H9 (cell line): Measurements from ENCODE around the gene MTX1. TPM values are rescaled to one million over a fixed set of nuclear protein-coding genes. Genes with fewer than 3 reads are reported as not detected.

Source experiments
- DNase-seq: peaks from one replicate; pipeline ENCODE4 v3.0.0-alpha.2; 2017
- H2AFZ ChIP-seq: one replicate; pipeline ENCODE4 v1.6.1; 2013; ENCODE audit warnings: mild to moderate bottlenecking, low read length, control low read depth, moderate library complexity
- H2AK5ac ChIP-seq: 2 replicates; pipeline ENCODE4 v1.6.1; 2013; ENCODE audit warnings: low read length, control low read depth, mixed read lengths; ENCODE audit not compliant: insufficient read length
- H2BK120ac ChIP-seq: one replicate; pipeline ENCODE4 v1.6.1; 2013; ENCODE audit warnings: low read depth, mild to moderate bottlenecking, low read length, control low read depth, inconsistent platforms; ENCODE audit not compliant: poor library complexity, severe bottlenecking
- H2BK12ac ChIP-seq: 2 replicates; pipeline ENCODE4 v1.6.1; 2013; ENCODE audit warnings: low read length, control low read depth, mixed read lengths, low read depth; ENCODE audit not compliant: insufficient read length
- H2BK15ac ChIP-seq: 2 replicates; pipeline ENCODE4 v1.6.1; 2013; ENCODE audit warnings: low read depth, low read length, control low read depth
- H2BK20ac ChIP-seq: one replicate; pipeline ENCODE4 v1.6.1; 2013; ENCODE audit warnings: low read depth, mild to moderate bottlenecking, low read length, control low read depth, inconsistent platforms; ENCODE audit not compliant: poor library complexity, severe bottlenecking
- H2BK5ac ChIP-seq: 2 replicates; pipeline ENCODE4 v1.6.1; 2013; ENCODE audit warnings: low read length, control low read depth, mixed read lengths; ENCODE audit not compliant: insufficient read length
- H3K14ac ChIP-seq: 2 replicates; pipeline ENCODE4 v1.6.1; 2013; ENCODE audit warnings: low read length, control low read depth; ENCODE audit not compliant: insufficient read depth
- H3K18ac ChIP-seq: 2 replicates; pipeline ENCODE4 v1.6.1; 2013; ENCODE audit warnings: low read depth, mild to moderate bottlenecking, mixed read lengths, low read length, control low read depth; ENCODE audit not compliant: insufficient read length
- H3K23ac ChIP-seq: 2 replicates; pipeline ENCODE4 v1.6.1; 2013; ENCODE audit warnings: low read length, control low read depth, mixed read lengths, low read depth; ENCODE audit not compliant: insufficient read length
- H3K23me2 ChIP-seq: 2 replicates; pipeline ENCODE4 v1.6.1; 2013; ENCODE audit warnings: low read depth, mild to moderate bottlenecking, mixed read lengths, low read length, control low read depth; ENCODE audit not compliant: insufficient read length, poor library complexity, severe bottlenecking
- H3K27ac ChIP-seq: 2 replicates; pipeline ENCODE4 v1.5.1; 2013; ENCODE audit warnings: low read length, control low read depth, mixed read lengths, low read depth; ENCODE audit not compliant: insufficient read length
- H3K27me3 ChIP-seq: 2 replicates; pipeline ENCODE4 v1.6.1; 2013; ENCODE audit warnings: low read length, control low read depth, inconsistent platforms; ENCODE audit not compliant: insufficient read depth
- H3K4ac ChIP-seq: 2 replicates; pipeline ENCODE4 v1.6.1; 2013; ENCODE audit warnings: low read depth, mild to moderate bottlenecking, control low read depth, inconsistent platforms, low read length, moderate library complexity
- H3K4me1 ChIP-seq: 2 replicates; pipeline ENCODE4 v1.6.1; 2013; ENCODE audit warnings: low read length, control low read depth, inconsistent platforms; ENCODE audit not compliant: insufficient read depth
- H3K4me2 ChIP-seq: 2 replicates; pipeline ENCODE4 v1.6.1; 2013; ENCODE audit warnings: low read length, control low read depth, mixed read lengths; ENCODE audit not compliant: insufficient read length, insufficient read depth
- H3K56ac ChIP-seq: 2 replicates; pipeline ENCODE4 v1.6.1; 2013; ENCODE audit warnings: low read depth, mild to moderate bottlenecking, mixed read lengths, low read length, control low read depth; ENCODE audit not compliant: insufficient read length
- H3K79me1 ChIP-seq: 2 replicates; pipeline ENCODE4 v1.6.1; 2013; ENCODE audit warnings: low read depth, mild to moderate bottlenecking, moderate library complexity, low read length, control low read depth, inconsistent platforms; ENCODE audit not compliant: insufficient read depth, poor library complexity, severe bottlenecking
- H3K79me2 ChIP-seq: 2 replicates; pipeline ENCODE4 v1.6.1; 2013; ENCODE audit warnings: low read length, control low read depth, inconsistent platforms; ENCODE audit not compliant: insufficient read depth
- H3K9ac ChIP-seq: 2 replicates; pipeline ENCODE4 v1.6.1; 2013; ENCODE audit warnings: low read length, control low read depth, mixed read lengths; ENCODE audit not compliant: insufficient read length; ENCODE audit errors: extremely low read depth
- H3K9me3 ChIP-seq: one replicate; pipeline ENCODE4 v1.6.1; 2013; ENCODE audit warnings: low read depth, low read length, inconsistent platforms; ENCODE audit not compliant: control insufficient read depth
- H3T11ph ChIP-seq: one replicate; pipeline ENCODE4 v1.6.1; 2013; ENCODE audit warnings: mild to moderate bottlenecking, low read length, control low read depth, inconsistent platforms
- H4K20me1 ChIP-seq: one replicate; pipeline ENCODE4 v1.6.1; 2013; ENCODE audit not compliant: control insufficient read depth, insufficient read length, insufficient read depth
- H4K5ac ChIP-seq: 2 replicates; pipeline ENCODE4 v1.6.1; 2013; ENCODE audit warnings: low read depth, mild to moderate bottlenecking, mixed read lengths, low read length, control low read depth; ENCODE audit not compliant: insufficient read length
- H4K8ac ChIP-seq: replicated peaks from 2 replicates; pipeline ENCODE4 v1.6.1; 2013; ENCODE audit warnings: low read length, control low read depth, mixed read lengths, low read depth; ENCODE audit not compliant: insufficient read length
- H4K91ac ChIP-seq: 2 replicates; pipeline ENCODE4 v1.6.1; 2013; ENCODE audit warnings: low read depth, mild to moderate bottlenecking, moderate library complexity, mixed read lengths, low read length, control low read depth; ENCODE audit not compliant: insufficient read length
- H3K27ac Mint-ChIP-seq, 3 experiments: 2 replicates in 2 of 3; 3 replicates in 1 of 3; pipeline ENCODE4 v1.8.0; 2020 to 2021; ENCODE audit warnings: mixed read lengths in 3 of 3, mild to moderate bottlenecking in 1 of 3, moderate library complexity in 1 of 3
- H3K27me3 Mint-ChIP-seq: 2 replicates; pipeline ENCODE4 v1.8.0; 2021; ENCODE audit warnings: low read depth, mild to moderate bottlenecking, moderate library complexity, mixed read lengths
- H3K36me3 Mint-ChIP-seq, 3 experiments: 2 replicates in 2 of 3; 3 replicates in 1 of 3; pipeline ENCODE4 v1.8.0; 2020 to 2021; ENCODE audit warnings: low read depth in 3 of 3, mixed read lengths in 3 of 3; ENCODE audit not compliant: insufficient read depth in 1 of 3
- H3K4me1 Mint-ChIP-seq, 2 experiments: 2 replicates each; pipeline ENCODE4 v1.8.0; 2020; ENCODE audit warnings: mixed read lengths in 2 of 2
- H3K4me3 Mint-ChIP-seq, 2 experiments: 2 replicates in 1 of 2; 3 replicates in 1 of 2; pipeline ENCODE4 v1.8.0; 2020 to 2021; ENCODE audit warnings: mild to moderate bottlenecking in 2 of 2, mixed read lengths in 2 of 2, moderate library complexity in 1 of 2
- H3K9me3 Mint-ChIP-seq, 2 experiments: 2 replicates in 1 of 2; 3 replicates in 1 of 2; pipeline ENCODE4 v1.8.0; 2020; ENCODE audit warnings: mild to moderate bottlenecking in 2 of 2, mixed read lengths in 2 of 2, moderate library complexity in 1 of 2
- WGBS: extraction: QIAGEN DNeasy Blood & Tissue Kit; methylation state at CpG from one replicate; pipeline ENCODE4 v1.1.7; 2013; ENCODE audit warnings: missing lambda C conversion rate, low lambda C conversion rate, mixed read lengths; ENCODE audit not compliant: insufficient read length; ENCODE audit errors: extremely low coverage; 5-methylcytosine and 5-hydroxymethylcytosine counted together
- total RNA-seq: library from RNA; stranded (reverse); gene quantifications from 2 replicates; pipeline ENCODE4 v1.2.1, GENCODE V29; 2021
- TF ChIP-seq, protein P1 (sequence below): fragments of 200-600 bp; sonication (generic); conservative IDR thresholded peaks from 3 replicates; pipeline ENCODE4 v1.8.0; 2021; ENCODE audit warnings: antibody characterized with exemption, mild to moderate bottlenecking

Gene MTX1
- total RNA-seq, 1 experiment from 2014 or later = 45.0 TPM

DNA sequence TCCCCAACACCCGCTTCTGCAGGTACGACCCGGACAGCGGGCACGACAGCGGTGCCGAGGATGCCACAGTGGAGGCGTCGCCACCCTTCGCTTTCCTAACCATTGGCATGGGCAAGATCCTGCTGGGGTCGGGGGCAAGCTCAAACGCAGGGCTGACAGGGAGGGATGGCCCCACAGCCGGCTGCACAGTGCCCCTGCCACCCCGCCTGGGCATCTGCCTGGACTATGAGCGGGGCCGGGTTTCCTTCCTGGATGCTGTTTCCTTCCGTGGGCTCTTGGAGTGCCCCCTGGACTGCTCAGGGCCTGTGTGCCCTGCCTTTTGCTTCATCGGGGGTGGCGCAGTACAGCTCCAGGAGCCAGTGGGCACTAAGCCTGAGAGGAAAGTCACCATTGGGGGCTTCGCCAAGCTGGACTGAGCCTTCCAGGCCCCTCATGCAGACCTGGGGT lies 24.7 kb upstream of the MTX1 start:
- Histone ChIP-seq H2BK5ac (no peak overlapping the region), H2BK15ac (no peak overlapping the region), H2BK12ac (no peak overlapping the region), H3K23ac (no peak overlapping the region), H3K27me3 (no peaks in the 10 kb centered on the region), H3K18ac (no peak overlapping the region), H2BK120ac (no peak overlapping the region), H3K4me2 (no peak overlapping the region), H3K79me2 (no peaks in the 10 kb centered on the region), H3K56ac (no peak overlapping the region), H2BK20ac (no peak overlapping the region), H3K4me1 (peaks cover 3% of the 10 kb centered on the region), H3K4ac (no peak overlapping the region), H3K14ac (no peak overlapping the region), H3K9ac (no peak overlapping the region), H2AK5ac (no peak overlapping the region), H4K91ac (no peak overlapping the region), H2AFZ (no peak overlapping the region), H4K5ac (no peak overlapping the region), H3K9me3 (no peaks in the 10 kb centered on the region), H3T11ph (no peak overlapping the region), H4K20me1 (no peaks in the 10 kb centered on the region), H3K27ac (no peak overlapping the region), H4K8ac (no peak overlapping the region), H3K79me1 (no peaks in the 10 kb centered on the region), H3K23me2 (no peaks in the 10 kb centered on the region)
- Mint-ChIP-seq H3K27ac (no peak overlapping the region), H3K27me3 (peaks cover 1% of the 10 kb centered on the region; the same call in 1 of the 2 replicates), H3K36me3 (peaks cover 25 to 47% (median 43%) of the 10 kb centered on the region in 3 experiments; a peak in 6 of 7 replicates), H3K4me3 (no peak overlapping the region), H3K4me1 (peaks cover 17 to 31% of the 10 kb centered on the region in 2 experiments), H3K9me3 (peaks cover 0 to 2% of the 10 kb centered on the region in 2 experiments; a peak in 1 of 5 replicates)
- WGBS = 100% methylated on average over 1 of the region's 20 CpGs
- TF ChIP-seq, protein P1, sequence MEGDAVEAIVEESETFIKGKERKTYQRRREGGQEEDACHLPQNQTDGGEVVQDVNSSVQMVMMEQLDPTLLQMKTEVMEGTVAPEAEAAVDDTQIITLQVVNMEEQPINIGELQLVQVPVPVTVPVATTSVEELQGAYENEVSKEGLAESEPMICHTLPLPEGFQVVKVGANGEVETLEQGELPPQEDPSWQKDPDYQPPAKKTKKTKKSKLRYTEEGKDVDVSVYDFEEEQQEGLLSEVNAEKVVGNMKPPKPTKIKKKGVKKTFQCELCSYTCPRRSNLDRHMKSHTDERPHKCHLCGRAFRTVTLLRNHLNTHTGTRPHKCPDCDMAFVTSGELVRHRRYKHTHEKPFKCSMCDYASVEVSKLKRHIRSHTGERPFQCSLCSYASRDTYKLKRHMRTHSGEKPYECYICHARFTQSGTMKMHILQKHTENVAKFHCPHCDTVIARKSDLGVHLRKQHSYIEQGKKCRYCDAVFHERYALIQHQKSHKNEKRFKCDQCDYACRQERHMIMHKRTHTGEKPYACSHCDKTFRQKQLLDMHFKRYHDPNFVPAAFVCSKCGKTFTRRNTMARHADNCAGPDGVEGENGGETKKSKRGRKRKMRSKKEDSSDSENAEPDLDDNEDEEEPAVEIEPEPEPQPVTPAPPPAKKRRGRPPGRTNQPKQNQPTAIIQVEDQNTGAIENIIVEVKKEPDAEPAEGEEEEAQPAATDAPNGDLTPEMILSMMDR = no peak
- DNase-seq = no peak
